ENCODE measurements around the gene CDKN2B. TPM values are rescaled to one million over a fixed set of nuclear protein-coding genes. Genes with fewer than 3 reads are reported as not detected.
A peak's percentile ranks its signal among the peaks of the same experiment; 100 is the strongest.

Gene CDKN2B
- total and polyA plus RNA-seq, 2 of the 4 experiments (the other 2 are of a cell fraction) = 3.6 to 8.2 TPM

DNA sequence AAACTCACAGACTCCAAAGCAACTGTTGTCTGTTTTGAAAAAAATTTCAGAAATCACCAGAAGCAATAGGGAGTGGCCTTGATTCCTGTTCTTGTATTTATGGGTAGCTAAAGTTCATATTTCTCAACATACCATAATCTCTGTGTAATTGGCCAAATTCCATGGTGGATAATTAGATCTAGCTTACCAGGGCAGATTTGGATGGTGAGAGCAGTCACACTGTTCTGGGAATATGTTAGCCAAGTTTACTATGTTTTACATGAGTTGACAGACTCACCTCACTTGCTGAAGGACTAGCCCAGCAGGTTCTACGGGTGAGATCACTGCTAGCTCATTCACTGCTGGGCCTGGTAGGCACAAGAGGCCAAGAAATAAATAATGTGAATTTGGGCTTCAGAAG is 32.7 kb upstream of the CDKN2B start:
- H2BK20ac ChIP-seq (ENCODE audit: low read depth, low read length) = no peak overlapping the region
- H2AK9ac ChIP-seq (replicated peaks; ENCODE audit: low read depth, low read length, poor library complexity) = no peak overlapping the region
- H3K4ac ChIP-seq (ENCODE audit: low read depth, low read length) = no peak overlapping the region
- no peak overlapping the region for H2AFZ ChIP-seq (replicated peaks; ENCODE audit: low read length, poor library complexity)
- WGBS, 2 experiments (ENCODE audit: extremely low coverage in 2 of 2, insufficient read length in 1 of 2) = no CpG with 5 or more reads among the region's 1 CpG
- no peaks in the 10 kb centered on the region for H3K79me1 ChIP-seq (ENCODE audit: low read depth in 1 of 2, low read length in 2 of 2)
- peaks cover 1% of the 10 kb centered on the region; the same call in 1 of the 2 replicates for H3K36me3 ChIP-seq (ENCODE audit: control insufficient read depth, insufficient read depth, low read length)
- intact Hi-C loops (cut with micrococcal nuclease) (no loop called here), in situ Hi-C loops (cut with MboI; ENCODE audit: low sequenced_read_pairs) (no loop called here), dilution Hi-C loops (cut with HindIII; ENCODE audit: low sequenced_read_pairs, unreplicated experiment) (no loop called here)
- no peak overlapping the region for H3K56ac ChIP-seq (ENCODE audit: extremely low read depth, insufficient read depth, low read length)
- TF ChIP-seq BHLHE40 (IDR thresholded peaks at IDR 0.05; ENCODE audit: low read depth, low read length) = no peak
- TF ChIP-seq, protein P1, sequence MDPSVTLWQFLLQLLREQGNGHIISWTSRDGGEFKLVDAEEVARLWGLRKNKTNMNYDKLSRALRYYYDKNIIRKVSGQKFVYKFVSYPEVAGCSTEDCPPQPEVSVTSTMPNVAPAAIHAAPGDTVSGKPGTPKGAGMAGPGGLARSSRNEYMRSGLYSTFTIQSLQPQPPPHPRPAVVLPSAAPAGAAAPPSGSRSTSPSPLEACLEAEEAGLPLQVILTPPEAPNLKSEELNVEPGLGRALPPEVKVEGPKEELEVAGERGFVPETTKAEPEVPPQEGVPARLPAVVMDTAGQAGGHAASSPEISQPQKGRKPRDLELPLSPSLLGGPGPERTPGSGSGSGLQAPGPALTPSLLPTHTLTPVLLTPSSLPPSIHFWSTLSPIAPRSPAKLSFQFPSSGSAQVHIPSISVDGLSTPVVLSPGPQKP (IDR thresholded peaks at IDR 0.05; ENCODE audit: borderline replicate concordance, low read depth, low read length) = no peak
- no peak for TF ChIP-seq CHD1 (IDR thresholded peaks at IDR 0.05; ENCODE audit: low read depth, low read length)
- TF ChIP-seq SMC3 (IDR thresholded peaks at IDR 0.05; ENCODE audit: low read depth, low read length) = no peak
- TF ChIP-seq MAFK (IDR thresholded peaks at IDR 0.05; ENCODE audit: low read depth, low read length) = no peak
- no peak for TF ChIP-seq CEBPB (IDR thresholded peaks at IDR 0.05; ENCODE audit: low read depth, low read length)
- TF ChIP-seq, protein P2, sequence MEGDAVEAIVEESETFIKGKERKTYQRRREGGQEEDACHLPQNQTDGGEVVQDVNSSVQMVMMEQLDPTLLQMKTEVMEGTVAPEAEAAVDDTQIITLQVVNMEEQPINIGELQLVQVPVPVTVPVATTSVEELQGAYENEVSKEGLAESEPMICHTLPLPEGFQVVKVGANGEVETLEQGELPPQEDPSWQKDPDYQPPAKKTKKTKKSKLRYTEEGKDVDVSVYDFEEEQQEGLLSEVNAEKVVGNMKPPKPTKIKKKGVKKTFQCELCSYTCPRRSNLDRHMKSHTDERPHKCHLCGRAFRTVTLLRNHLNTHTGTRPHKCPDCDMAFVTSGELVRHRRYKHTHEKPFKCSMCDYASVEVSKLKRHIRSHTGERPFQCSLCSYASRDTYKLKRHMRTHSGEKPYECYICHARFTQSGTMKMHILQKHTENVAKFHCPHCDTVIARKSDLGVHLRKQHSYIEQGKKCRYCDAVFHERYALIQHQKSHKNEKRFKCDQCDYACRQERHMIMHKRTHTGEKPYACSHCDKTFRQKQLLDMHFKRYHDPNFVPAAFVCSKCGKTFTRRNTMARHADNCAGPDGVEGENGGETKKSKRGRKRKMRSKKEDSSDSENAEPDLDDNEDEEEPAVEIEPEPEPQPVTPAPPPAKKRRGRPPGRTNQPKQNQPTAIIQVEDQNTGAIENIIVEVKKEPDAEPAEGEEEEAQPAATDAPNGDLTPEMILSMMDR (conservative IDR thresholded peaks at IDR 0.05; ENCODE audit: low read depth, low read length) = no peak
- TF ChIP-seq RCOR1 (IDR thresholded peaks at IDR 0.05; ENCODE audit: insufficient replicate concordance, low read length) = no peak
- no peak for TF ChIP-seq POLR2A (IDR thresholded peaks at IDR 0.05; ENCODE audit: low read depth, low read length)
- TF ChIP-seq MAZ (IDR thresholded peaks at IDR 0.05; ENCODE audit: borderline replicate concordance, low read depth, low read length) = no peak
- TF ChIP-seq MXI1 (IDR thresholded peaks at IDR 0.05; ENCODE audit: borderline replicate concordance, low read depth, low read length) = no peak
- TF ChIP-seq, protein P3, sequence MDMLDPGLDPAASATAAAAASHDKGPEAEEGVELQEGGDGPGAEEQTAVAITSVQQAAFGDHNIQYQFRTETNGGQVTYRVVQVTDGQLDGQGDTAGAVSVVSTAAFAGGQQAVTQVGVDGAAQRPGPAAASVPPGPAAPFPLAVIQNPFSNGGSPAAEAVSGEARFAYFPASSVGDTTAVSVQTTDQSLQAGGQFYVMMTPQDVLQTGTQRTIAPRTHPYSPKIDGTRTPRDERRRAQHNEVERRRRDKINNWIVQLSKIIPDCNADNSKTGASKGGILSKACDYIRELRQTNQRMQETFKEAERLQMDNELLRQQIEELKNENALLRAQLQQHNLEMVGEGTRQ (IDR thresholded peaks at IDR 0.05; ENCODE audit: low read depth, low read length) = no peak
- TF ChIP-seq RAD21 (IDR thresholded peaks at IDR 0.05; ENCODE audit: low read length) = no peak
- no peak for TF ChIP-seq FOS (IDR thresholded peaks at IDR 0.05; ENCODE audit: low read depth, low read length)
- TF ChIP-seq NFE2L2 (IDR thresholded peaks at IDR 0.05; ENCODE audit: low read depth, low read length) = no peak
- TF ChIP-seq RFX5 (IDR thresholded peaks at IDR 0.05; ENCODE audit: low read depth, low read length) = no peak
- H2BK15ac ChIP-seq (ENCODE audit: low read depth, low read length) = 0 out of 3 replicates have a peak overlapping the region, but pooled peaks have one; percentile 48
- no peaks in the 10 kb centered on the region for H3K27me3 ChIP-seq (ENCODE audit: control insufficient read depth, insufficient read depth, low read length)
- H3K4me1 ChIP-seq (ENCODE audit: control insufficient read depth, insufficient read depth, low read length) = peaks cover 4% of the 10 kb centered on the region
- no peak overlapping the region for H3K27ac ChIP-seq (ENCODE audit: insufficient read depth, low read length)
- DNase-seq = no peak
- ChIA-PET CTCF (interaction anchor here (0.8 to 6.4 kb wide), 3 partner anchors 18 to 202 kb away, joined by 3 to 34 read pairs (median 4); partner anchors contain the start of gene CDKN2B), POLR2A (ENCODE audit: unreplicated experiment) (no interaction called here)
- H3K4me3 ChIP-seq (ENCODE audit: insufficient read depth, low read depth, low read length) = no peak overlapping the region
- H4K91ac ChIP-seq (ENCODE audit: insufficient read depth, low read depth, low read length) = no peak overlapping the region
- no peaks in the 10 kb centered on the region for H3K9me3 ChIP-seq (ENCODE audit: control insufficient read depth, insufficient read depth, low read length)
- H3K23ac ChIP-seq (ENCODE audit: low read depth, low read length) = no peak overlapping the region
- H2BK120ac ChIP-seq (ENCODE audit: low read depth, low read length) = no peak overlapping the region
- peaks cover 3% of the 10 kb centered on the region for H3K9me1 ChIP-seq (ENCODE audit: insufficient read depth, low read length)
- no peak overlapping the region for H4K8ac ChIP-seq (ENCODE audit: low read depth in 2 of 2, low read length in 2 of 2)
- peak overlapping the region; percentile 53; the same call in 1 of the 2 replicates for H2AK5ac ChIP-seq (ENCODE audit: low read depth, low read length)
- H4K20me1 ChIP-seq (ENCODE audit: insufficient read depth, low read length) = no peaks in the 10 kb centered on the region
- H3K18ac ChIP-seq (ENCODE audit: low read depth, low read length) = peak overlapping the region; percentile 64; the same call in 1 of the 2 replicates
- no peak overlapping the region for H4K5ac ChIP-seq (ENCODE audit: low read depth, low read length)
- H2BK5ac ChIP-seq (ENCODE audit: low read depth, low read length, poor library complexity, severe bottlenecking) = no peak overlapping the region
- no peak overlapping the region for H3K9ac ChIP-seq (ENCODE audit: low read depth, low read length)
- no peak overlapping the region; the same call in 1 of the 2 replicates for H3K14ac ChIP-seq (replicated peaks; ENCODE audit: low read depth, low read length)
- BruUV-seq (replicated peaks) = no TSS peak
- no peak overlapping the region for H3K4me2 ChIP-seq (ENCODE audit: low read depth, low read length)
- no peak for ATAC-seq (ENCODE audit: low read depth)

Measured in IMR-90 (cell line).